Peyer's patch (tissue), 4 donors: ENCODE results near the gene OGA.

Experiments
- POLR2A ChIP-seq, 2 donors: fragments of 450-650 bp; IDR thresholded peaks; one replicate each; pipeline ENCODE4 v1.5.1; 2017; ENCODE audit warnings: antibody characterized with exemption in 2 of 2, mild to moderate bottlenecking in 2 of 2, moderate library complexity in 2 of 2
- TF ChIP-seq, protein P1 (sequence below), 6 experiments: fragments of 450-650 bp in 4 of 6; fragments of 200-600 bp in 2 of 6; sonication (generic) in 1 of 6; IDR thresholded peaks; one replicate each; pipeline ENCODE4 v1.5.1; 2017 to 2019; ENCODE audit warnings: antibody characterized with exemption in 6 of 6, mild to moderate bottlenecking in 3 of 6, moderate library complexity in 1 of 6

DNA sequence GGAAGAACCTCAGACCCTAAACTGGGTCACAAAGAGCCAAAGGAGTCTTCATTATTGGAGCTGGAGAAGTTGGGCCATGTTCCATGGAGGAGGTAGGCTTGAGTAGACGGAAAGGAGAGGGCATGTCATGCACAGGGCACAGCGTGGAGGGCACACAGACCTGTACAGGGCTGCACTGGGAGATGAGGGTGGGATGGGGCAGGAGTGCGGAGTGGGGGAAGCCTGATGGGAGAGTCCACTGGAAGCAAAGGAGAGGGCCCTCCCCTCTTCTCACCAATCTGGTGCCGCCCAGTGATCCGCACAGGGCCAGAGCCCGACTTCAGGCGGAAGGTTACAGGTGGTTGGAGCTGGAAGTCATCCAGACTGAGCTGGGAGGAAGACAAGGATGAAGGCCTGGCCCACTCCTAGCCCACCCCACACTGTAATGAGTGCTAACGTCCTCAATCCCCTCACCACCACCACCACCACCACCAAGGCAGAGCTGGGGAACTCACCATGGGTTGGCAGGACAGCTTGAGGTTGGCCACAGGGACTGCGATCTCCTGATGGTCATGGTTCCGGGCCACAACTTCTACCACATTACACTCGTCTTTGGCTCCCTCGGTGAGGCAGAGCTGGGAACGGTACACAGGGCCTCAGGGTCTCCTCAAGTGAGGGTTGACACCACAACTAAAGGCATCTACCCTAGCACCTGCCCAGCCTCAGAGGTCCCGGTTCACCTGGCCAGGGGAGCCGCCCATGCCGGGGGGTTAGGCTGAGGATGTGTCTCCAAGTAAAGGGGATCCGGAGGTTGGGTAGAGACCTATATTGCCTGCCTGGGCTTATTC, 36.0 kb downstream of the OGA start:
- TF ChIP-seq, protein P1, sequence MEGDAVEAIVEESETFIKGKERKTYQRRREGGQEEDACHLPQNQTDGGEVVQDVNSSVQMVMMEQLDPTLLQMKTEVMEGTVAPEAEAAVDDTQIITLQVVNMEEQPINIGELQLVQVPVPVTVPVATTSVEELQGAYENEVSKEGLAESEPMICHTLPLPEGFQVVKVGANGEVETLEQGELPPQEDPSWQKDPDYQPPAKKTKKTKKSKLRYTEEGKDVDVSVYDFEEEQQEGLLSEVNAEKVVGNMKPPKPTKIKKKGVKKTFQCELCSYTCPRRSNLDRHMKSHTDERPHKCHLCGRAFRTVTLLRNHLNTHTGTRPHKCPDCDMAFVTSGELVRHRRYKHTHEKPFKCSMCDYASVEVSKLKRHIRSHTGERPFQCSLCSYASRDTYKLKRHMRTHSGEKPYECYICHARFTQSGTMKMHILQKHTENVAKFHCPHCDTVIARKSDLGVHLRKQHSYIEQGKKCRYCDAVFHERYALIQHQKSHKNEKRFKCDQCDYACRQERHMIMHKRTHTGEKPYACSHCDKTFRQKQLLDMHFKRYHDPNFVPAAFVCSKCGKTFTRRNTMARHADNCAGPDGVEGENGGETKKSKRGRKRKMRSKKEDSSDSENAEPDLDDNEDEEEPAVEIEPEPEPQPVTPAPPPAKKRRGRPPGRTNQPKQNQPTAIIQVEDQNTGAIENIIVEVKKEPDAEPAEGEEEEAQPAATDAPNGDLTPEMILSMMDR (IDR thresholded peaks at IDR 0.05): no peak
- TF ChIP-seq POLR2A (IDR thresholded peaks at IDR 0.05): no peak
